Hematopoietic multipotent progenitor cell (in vitro differentiated cells): ENCODE data around the gene HPCAL4. TPM values are rescaled to one million over a fixed set of nuclear protein-coding genes. Genes with fewer than 3 reads are reported as not detected.

ENCODE experiments used
- DNase-seq, 3 donors: peaks; one replicate each; pipeline ENCODE4 v3.0.0-alpha.2; 2011 to 2015; ENCODE audit warnings: low read depth in 2 of 3, low spot score in 2 of 3
- small RNA-seq: library from RNA; depleted of rRNA; stranded (forward); fragments of <200 nt; gene quantifications from one replicate; pipeline ENCODE3, GENCODE V24; 2012
- total RNA-seq: library from RNA; depleted of rRNA; stranded (reverse); fragments of >200 nt; gene quantifications from one replicate; pipeline ENCODE4 v1.2.3, GENCODE V29; 2012

The HPCAL4 gene
- total RNA-seq, 1 donor = 0.27 TPM

GRCh38 chr1:39631361-39632322, 59.6 kb downstream of the HPCAL4 start:
- no peak for DNase-seq

- DNase-seq = no peak
Measured at GRCh38 chr1:39628807-39629350, 62.4 kb downstream of the HPCAL4 start.

Small RNAs within 50 kb of the gene (small RNA-seq; reads per million reads assigned to genes)
- gene RNU7-121P = not detected

Other genes with a start within 250 kb of the HPCAL4 start
- gene BMP8A, start 199.8 kb downstream of the HPCAL4 start, total RNA-seq = 0.27 TPM
- gene PABPC4, start 114.6 kb downstream of the HPCAL4 start, total RNA-seq = 137 TPM
- gene HEYL, start 51.8 kb downstream of the HPCAL4 start, total RNA-seq = 1.6 TPM
- not detected for gene NT5C1A, start 19.3 kb downstream of the HPCAL4 start, total RNA-seq
- gene PPIE, start 47.4 kb upstream of the HPCAL4 start, total RNA-seq = 29.9 TPM
- gene OXCT2, start 79.9 kb upstream of the HPCAL4 start, total RNA-seq = 1.6 TPM
- 0.27 TPM for gene BMP8B, start 97.4 kb upstream of the HPCAL4 start, total RNA-seq
- gene TRIT1, start 192.1 kb upstream of the HPCAL4 start, total RNA-seq = 22.9 TPM
- gene MYCL, start 210.5 kb upstream of the HPCAL4 start, total RNA-seq = 0.27 TPM